Keratinocyte (primary cell): Measurements from ENCODE around the gene ROS1. TPM values are rescaled to one million over a fixed set of nuclear protein-coding genes. Genes with fewer than 3 reads are reported as not detected.

ENCODE experiments used
- DNase-seq: peaks from one replicate; pipeline ENCODE4 v3.0.0-alpha.2; 2011; ENCODE audit warnings: low read depth, missing footprints, low spot score
- FAIRE-seq: peaks from 2 replicates; lab custom pipeline; 2011; peaks lifted over from hg19 to GRCh38; lab: Jason Lieb, UNC
- H2AFZ ChIP-seq: 2 replicates; pipeline ENCODE4 v1.6.0; 2012; ENCODE audit warnings: low read length, control low read depth, inconsistent platforms; ENCODE audit not compliant: control insufficient read depth
- H3K27ac ChIP-seq: 2 replicates; pipeline ENCODE4 v1.5.1; 2011; ENCODE audit warnings: low read length; ENCODE audit not compliant: control insufficient read depth, insufficient read depth
- H3K27me3 ChIP-seq: 3 replicates; pipeline ENCODE4 v1.6.0; 2011; ENCODE audit warnings: low read length; ENCODE audit not compliant: control insufficient read depth, insufficient read depth; ENCODE audit errors: extremely low read depth
- H3K36me3 ChIP-seq, 2 experiments: 2 replicates in 1 of 2; 3 replicates in 1 of 2; pipeline ENCODE4 v1.5.1; 2011; ENCODE audit warnings: low read length in 2 of 2, mild to moderate bottlenecking in 1 of 2; ENCODE audit not compliant: control insufficient read depth in 2 of 2, insufficient read depth in 2 of 2; ENCODE audit errors: extremely low read depth in 1 of 2
- H3K4me1 ChIP-seq: 3 replicates; pipeline ENCODE4 v1.5.1; 2011; ENCODE audit warnings: low read length; ENCODE audit not compliant: control insufficient read depth, insufficient read depth; ENCODE audit errors: extremely low read depth
- H3K4me2 ChIP-seq: 3 replicates; pipeline ENCODE4 v1.6.0; 2011; ENCODE audit warnings: low read depth, low read length; ENCODE audit not compliant: control insufficient read depth, insufficient read depth; ENCODE audit errors: extremely low read depth
- H3K4me3 ChIP-seq, 3 experiments: fragments of 200-600 bp in 1 of 3; sonication (generic) in 1 of 3; 2 replicates in 2 of 3; 3 replicates in 1 of 3; pipeline ENCODE4 v1.5.1; 2011 to 2016; ENCODE audit warnings: low read length in 3 of 3, mild to moderate bottlenecking in 3 of 3, control low read depth in 2 of 3, inconsistent platforms in 1 of 3, low read depth in 1 of 3, mixed read lengths in 1 of 3, mixed run types in 1 of 3, moderate library complexity in 1 of 3; ENCODE audit not compliant: control insufficient read depth in 2 of 3, insufficient read depth in 2 of 3; ENCODE audit errors: extremely low read depth in 1 of 3
- H3K79me2 ChIP-seq: 2 replicates; pipeline ENCODE4 v1.6.0; 2012; ENCODE audit warnings: low read length; ENCODE audit not compliant: control insufficient read depth, insufficient read depth
- H3K9ac ChIP-seq: 3 replicates; pipeline ENCODE4 v1.6.0; 2011; ENCODE audit warnings: low read length; ENCODE audit not compliant: control insufficient read depth, insufficient read depth; ENCODE audit errors: extremely low read depth
- H3K9me1 ChIP-seq: 3 replicates; pipeline ENCODE4 v1.6.0; 2011; ENCODE audit warnings: low read length; ENCODE audit not compliant: control insufficient read depth, insufficient read depth; ENCODE audit errors: extremely low read depth
- H3K9me3 ChIP-seq: 2 replicates; pipeline ENCODE4 v1.5.1; 2012; ENCODE audit warnings: low read depth, low read length; ENCODE audit not compliant: control insufficient read depth
- H4K20me1 ChIP-seq: 3 replicates; pipeline ENCODE4 v1.6.0; 2011; ENCODE audit warnings: low read length; ENCODE audit not compliant: control insufficient read depth, insufficient read depth; ENCODE audit errors: extremely low read depth
- EZH2 ChIP-seq: IDR thresholded peaks from one replicate; pipeline ENCODE4 v1.6.1; 2012; ENCODE audit warnings: inconsistent platforms, mild to moderate bottlenecking, low read length, moderate library complexity
- dilution Hi-C: fragments of 300-500 bp; cut with MboI; formaldehyde crosslinking; loops from one replicate; pipeline ENCODE4 v1.7.0; 2020; ENCODE audit warnings: low sequenced_read_pairs; ENCODE audit not compliant: extremely low pct_ligation_motif_present
- polyA plus RNA-seq, 5 experiments: library from polyadenylated mRNA; depleted of rRNA in 3 of 5; stranded (reverse) in 3 of 5; stranded (forward) in 1 of 5; unstranded in 1 of 5; fragments of >200 nt; gene quantifications; 1 replicate in 1 of 5; 2 replicates in 3 of 5; 3 replicates in 1 of 5; pipeline versions ENCODE4 v1.2.1 to v1.2.3, GENCODE V29; 2011 to 2012; ENCODE audit warnings: missing spikeins in 2 of 5, low read depth in 1 of 5, low replicate concordance in 1 of 5
- TF ChIP-seq, protein P1 (sequence below), 3 experiments: IDR thresholded peaks in 1 of 3; conservative IDR thresholded peaks in 1 of 3; optimal IDR thresholded peaks in 1 of 3; 2 replicates in 2 of 3; 3 replicates in 1 of 3; pipeline versions ENCODE3 to v1.5.1; 2011; ENCODE audit warnings: low read length in 3 of 3, mild to moderate bottlenecking in 3 of 3, moderate library complexity in 2 of 3, control low read depth in 1 of 3, inconsistent platforms in 1 of 3; ENCODE audit not compliant: insufficient read depth in 2 of 3; ENCODE audit errors: extremely low read depth in 1 of 3

The ROS1 gene
- polyA plus RNA-seq, 1 donor (not counting 4 experiments of a cell fraction or from before 2014, with no cell fraction given): 0.16 TPM

GRCh38 chr6:117418320-117418719 lies 7.4 kb downstream of the ROS1 start:
- FAIRE-seq: no peak
- no peaks in the 10 kb centered on the region for H3K9me3 ChIP-seq
- H3K27ac ChIP-seq: no peak overlapping the region
- TF ChIP-seq, protein P1, sequence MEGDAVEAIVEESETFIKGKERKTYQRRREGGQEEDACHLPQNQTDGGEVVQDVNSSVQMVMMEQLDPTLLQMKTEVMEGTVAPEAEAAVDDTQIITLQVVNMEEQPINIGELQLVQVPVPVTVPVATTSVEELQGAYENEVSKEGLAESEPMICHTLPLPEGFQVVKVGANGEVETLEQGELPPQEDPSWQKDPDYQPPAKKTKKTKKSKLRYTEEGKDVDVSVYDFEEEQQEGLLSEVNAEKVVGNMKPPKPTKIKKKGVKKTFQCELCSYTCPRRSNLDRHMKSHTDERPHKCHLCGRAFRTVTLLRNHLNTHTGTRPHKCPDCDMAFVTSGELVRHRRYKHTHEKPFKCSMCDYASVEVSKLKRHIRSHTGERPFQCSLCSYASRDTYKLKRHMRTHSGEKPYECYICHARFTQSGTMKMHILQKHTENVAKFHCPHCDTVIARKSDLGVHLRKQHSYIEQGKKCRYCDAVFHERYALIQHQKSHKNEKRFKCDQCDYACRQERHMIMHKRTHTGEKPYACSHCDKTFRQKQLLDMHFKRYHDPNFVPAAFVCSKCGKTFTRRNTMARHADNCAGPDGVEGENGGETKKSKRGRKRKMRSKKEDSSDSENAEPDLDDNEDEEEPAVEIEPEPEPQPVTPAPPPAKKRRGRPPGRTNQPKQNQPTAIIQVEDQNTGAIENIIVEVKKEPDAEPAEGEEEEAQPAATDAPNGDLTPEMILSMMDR (optimal IDR thresholded peaks at IDR 0.05 in 1 of 3, IDR thresholded peaks at IDR 0.05 in 1 of 3, conservative IDR thresholded peaks at IDR 0.05 in 1 of 3; ENCODE audit: extremely low read depth in 1 of 3, insufficient read depth in 2 of 3, low read length in 3 of 3): no peak
- TF ChIP-seq EZH2: no peak
- H3K79me2 ChIP-seq: no peaks in the 10 kb centered on the region
- H3K9me1 ChIP-seq: no peaks in the 10 kb centered on the region
- DNase-seq: no peak
- no peak overlapping the region for H2AFZ ChIP-seq
- no peak overlapping the region for H3K4me2 ChIP-seq
- dilution Hi-C loops: no loop called here
- H4K20me1 ChIP-seq: no peaks in the 10 kb centered on the region
- no peaks in the 10 kb centered on the region for H3K27me3 ChIP-seq
- H3K4me3 ChIP-seq: no peak overlapping the region
- H3K9ac ChIP-seq: no peak overlapping the region
- H3K4me1 ChIP-seq: no peaks in the 10 kb centered on the region
- H3K36me3 ChIP-seq: no peaks in the 10 kb centered on the region

- no peak overlapping the region for H3K27ac ChIP-seq
- no peaks in the 10 kb centered on the region for H3K36me3 ChIP-seq
- no peaks in the 10 kb centered on the region for H4K20me1 ChIP-seq
- no peak overlapping the region for H3K4me2 ChIP-seq
- no peaks in the 10 kb centered on the region for H3K9me3 ChIP-seq
- H3K4me1 ChIP-seq: no peaks in the 10 kb centered on the region
- H3K27me3 ChIP-seq: no peaks in the 10 kb centered on the region
- FAIRE-seq: no peak
- H2AFZ ChIP-seq: no peak overlapping the region
- dilution Hi-C loops: no loop called here
- TF ChIP-seq EZH2: no peak
- TF ChIP-seq, protein P1 (optimal IDR thresholded peaks at IDR 0.05 in 1 of 3, IDR thresholded peaks at IDR 0.05 in 1 of 3, conservative IDR thresholded peaks at IDR 0.05 in 1 of 3; ENCODE audit: extremely low read depth in 1 of 3, insufficient read depth in 2 of 3, low read length in 3 of 3): no peak
- no peak for DNase-seq
- H3K79me2 ChIP-seq: no peaks in the 10 kb centered on the region
- no peak overlapping the region for H3K4me3 ChIP-seq
- no peaks in the 10 kb centered on the region for H3K9me1 ChIP-seq
- H3K9ac ChIP-seq: no peak overlapping the region
These were observed 7.9 kb downstream of the ROS1 start for GRCh38 chr6:117417851-117418250.
